Suprapubic skin (tissue), 4 donors: ENCODE data around the gene HDAC1. TPM values are rescaled to one million over a fixed set of nuclear protein-coding genes. Genes with fewer than 3 reads are reported as not detected.

Experiments
- total RNA-seq, 4 donors: library from RNA; depleted of rRNA; stranded (reverse); fragments of >200 nt; gene quantifications; one replicate each; pipeline ENCODE4 v1.1.0, GENCODE V29; 2016

The HDAC1 gene
- total RNA-seq, 4 donors from 2014 or later: 34.4 to 52.9 (median 40.2) TPM

Other genes with a start within 250 kb of the HDAC1 start
- 1 to 10 TPM; 6.0 to 7.9 (median 6.9) TPM for gene TMEM39B, start 219.1 kb upstream of the HDAC1 start, total RNA-seq
- 10 to 100 TPM; 42.4 to 52.3 (median 46.5) TPM for gene KPNA6, start 184.0 kb upstream of the HDAC1 start, total RNA-seq
- gene TXLNA, start 112.4 kb upstream of the HDAC1 start, total RNA-seq: 10 to 100 TPM; 50.0 to 72.0 (median 56.3) TPM
- gene CCDC28B, start 91.5 kb upstream of the HDAC1 start, total RNA-seq: 1 to 10 TPM in 3 of 4 donors, under 1 TPM in 1; 0.72 to 3.5 (median 2.0) TPM
- 1 to 10 TPM; 1.7 to 4.4 (median 3.7) TPM for gene IQCC, start 86.4 kb upstream of the HDAC1 start, total RNA-seq
- not detected for gene DCDC2B, start 83.0 kb upstream of the HDAC1 start, total RNA-seq
- 10 to 100 TPM in 2 of 4 donors, 1 to 10 TPM in 2; 7.7 to 18.7 (median 12.6) TPM for gene TMEM234, start 69.7 kb upstream of the HDAC1 start, total RNA-seq
- 100 to 1,000 TPM in 3 of 4 donors, 10 to 100 TPM in 1; 98.8 to 211 (median 178) TPM for gene EIF3I, start 69.7 kb upstream of the HDAC1 start, total RNA-seq
- 1 to 10 TPM in 2 of 4 donors, not detected in 2; 1.5 TPM for gene FAM167B, start 44.9 kb upstream of the HDAC1 start, total RNA-seq
- 1 to 10 TPM in 2 of 4 donors, under 1 TPM in 2; 0.26 to 3.9 (median 1.4) TPM for gene LCK, start 40.8 kb upstream of the HDAC1 start, total RNA-seq
- 10 to 100 TPM; 12.8 to 25.1 (median 19.3) TPM for gene MARCKSL1, start 44.1 kb downstream of the HDAC1 start, total RNA-seq
- gene FAM229A, start 70.4 kb downstream of the HDAC1 start, total RNA-seq: 10 to 100 TPM in 3 of 4 donors, 1 to 10 TPM in 1; 4.4 to 41.8 (median 16.3) TPM
- 1 to 10 TPM in 2 of 4 donors, under 1 TPM in 1, not detected in 1; 0.86 to 2.7 (median 1.3) TPM for gene TSSK3, start 70.5 kb downstream of the HDAC1 start, total RNA-seq
- 100 to 1,000 TPM in 3 of 4 donors, 10 to 100 TPM in 1; 96.0 to 140 (median 120) TPM for gene BSDC1, start 102.4 kb downstream of the HDAC1 start, total RNA-seq
- gene ZBTB8B, start 173.0 kb downstream of the HDAC1 start, total RNA-seq: under 1 TPM in 1 of 4 donors, not detected in 3; 0.08 TPM
- gene ZBTB8A, start 247.3 kb downstream of the HDAC1 start, total RNA-seq: 1 to 10 TPM; 2.3 to 3.4 (median 3.1) TPM